Left hindlimb (tissue), 1 donor: Measurements from ENCODE around the gene RET.
"Not testable (repeated sequence)": the region's sequence is repeated elsewhere in the genome, so short reads cannot be mapped to it uniquely, and the experiment has no call there.

Experiments used
- DNase-seq: peaks from one replicate; pipeline ENCODE4 v3.0.0-alpha.2; 2018

Gene RET

GRCh38 chr10:43136995-43137716 lies 60.3 kb downstream of the RET start:
- no peak for DNase-seq

DNA sequence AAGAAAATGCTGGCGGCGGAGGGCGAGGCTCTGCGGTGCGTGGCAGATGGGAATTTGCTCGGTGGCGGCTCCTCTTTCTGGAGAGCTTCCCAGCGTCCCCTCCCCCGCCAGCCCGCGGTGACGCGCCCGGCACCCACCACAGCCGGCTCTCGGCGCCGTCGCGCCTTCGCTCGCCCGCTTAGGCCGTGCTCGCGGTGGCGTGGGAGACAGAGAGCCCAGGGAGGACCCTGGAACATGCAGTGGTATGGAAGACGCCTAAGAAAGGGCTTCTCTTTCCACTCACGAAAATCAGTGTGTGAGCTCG lies 60.8 kb downstream of the RET start:
- peak; percentile 86 for DNase-seq

DNA sequence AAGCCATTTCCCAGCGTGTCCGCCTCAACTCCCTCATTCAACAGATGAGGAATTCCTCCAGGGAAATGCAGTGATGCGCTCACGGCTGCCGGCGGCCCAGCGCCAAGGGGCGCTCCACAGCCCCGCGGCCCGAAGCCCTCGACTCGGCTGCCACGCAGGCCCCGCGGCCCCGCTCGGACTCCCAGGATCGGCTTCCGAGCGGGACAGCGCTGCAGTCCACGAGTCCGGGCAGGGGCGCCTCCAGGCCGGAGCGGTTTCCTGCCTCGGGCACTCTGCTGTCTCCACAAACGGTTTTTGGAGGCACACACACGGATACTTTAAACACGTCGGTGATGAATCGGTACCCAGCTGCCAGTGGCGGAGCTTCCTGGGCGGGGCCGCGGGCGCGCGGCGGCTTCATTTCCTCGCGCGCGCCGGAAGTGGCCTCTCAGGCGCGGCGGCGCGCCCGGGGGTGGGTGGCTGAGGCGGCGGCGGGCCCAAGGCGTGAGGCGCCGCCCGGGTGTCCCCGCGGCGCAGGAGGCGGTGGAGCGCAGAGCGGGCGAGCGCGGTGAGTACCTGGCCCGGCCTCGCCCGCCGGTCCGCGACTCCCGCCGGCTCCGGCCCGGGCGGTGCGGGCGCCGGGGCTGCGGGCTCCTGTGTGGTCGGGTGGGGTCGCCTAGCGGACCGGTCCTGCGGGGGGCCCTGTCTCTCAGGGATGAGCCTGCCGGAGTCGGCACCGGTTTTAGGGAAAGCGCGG lies 61.3 kb downstream of the RET start, which contains the start of gene CSGALNACT2:
CSGALNACT2 (plus strand) TSS at position 425 of the 736 bp plus-strand sequence. CDS start 16,705 bp downstream, outside the sequence.
- peak; percentile 91 for DNase-seq

DNA sequence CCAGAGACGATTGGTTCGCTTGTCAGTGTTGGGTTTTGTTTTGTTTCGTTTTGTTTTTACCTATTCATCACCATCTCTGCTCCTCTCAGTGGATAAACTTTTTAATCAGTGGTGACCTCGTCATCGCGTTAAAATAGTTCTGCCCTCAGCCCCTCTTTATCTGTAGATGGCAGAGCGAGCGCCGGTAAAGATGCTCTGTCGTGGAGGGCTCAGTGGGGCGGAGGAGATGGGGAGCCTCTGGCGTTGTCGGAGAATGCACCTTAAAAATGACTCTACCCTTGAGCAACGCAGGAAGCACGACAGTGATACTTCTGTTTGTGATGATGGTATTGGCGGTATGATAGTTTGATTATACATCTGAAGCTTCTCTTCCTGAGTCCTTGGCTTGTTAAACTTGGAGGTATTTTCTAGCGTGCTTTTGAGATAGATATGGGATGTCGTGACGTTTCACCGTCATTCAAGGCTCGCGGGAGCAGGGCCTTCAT lies 61.9 kb downstream of the RET start:
- no peak for DNase-seq

DNA sequence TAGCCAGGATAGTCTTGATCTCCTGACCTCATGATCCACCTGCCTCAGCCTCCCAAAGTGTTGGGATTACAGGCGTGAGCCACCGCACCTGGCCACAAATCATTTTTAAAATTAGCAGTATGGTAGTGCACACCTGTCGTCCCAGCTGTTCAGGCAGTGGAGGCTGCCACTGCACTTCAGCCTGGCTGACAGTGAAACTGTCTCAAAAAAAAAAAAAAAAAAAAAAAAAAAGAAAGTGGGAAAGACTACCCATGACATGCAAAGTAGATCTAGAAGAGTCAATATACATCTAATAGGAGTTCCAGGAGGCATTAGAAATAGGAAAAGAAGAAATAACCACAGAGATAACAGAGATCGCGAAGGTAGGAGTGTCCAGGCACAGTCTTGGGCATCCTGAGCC lies 64.6 kb downstream of the RET start:
- DNase-seq, result no peak

DNA sequence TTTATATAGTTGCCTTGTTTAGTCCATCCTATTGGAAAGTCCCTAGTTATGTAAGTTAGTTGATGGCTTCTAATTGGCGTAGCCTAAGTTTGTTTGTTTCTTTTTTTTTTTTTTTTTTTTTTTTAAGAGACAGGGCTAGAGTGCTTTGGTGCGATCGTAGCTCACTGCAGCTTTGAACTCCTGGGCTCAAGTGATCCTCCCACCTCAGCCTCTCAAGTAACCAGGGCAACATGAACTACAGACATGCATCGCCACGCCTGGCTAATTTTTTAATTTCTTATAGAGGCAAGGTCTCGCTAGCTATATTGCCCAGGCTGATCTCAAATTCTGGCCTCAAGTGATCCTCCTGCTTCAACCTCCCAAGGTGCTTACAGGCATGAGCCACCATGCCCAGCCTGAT lies 68.4 kb downstream of the RET start:
- DNase-seq, result no peak

GRCh38 chr10:43145936-43146335 lies 69.1 kb downstream of the RET start:
- DNase-seq, result not testable (repeated sequence)

- no peak for DNase-seq
Observed at GRCh38 chr10:43151371-43151770, 74.5 kb downstream of the RET start.

DNA sequence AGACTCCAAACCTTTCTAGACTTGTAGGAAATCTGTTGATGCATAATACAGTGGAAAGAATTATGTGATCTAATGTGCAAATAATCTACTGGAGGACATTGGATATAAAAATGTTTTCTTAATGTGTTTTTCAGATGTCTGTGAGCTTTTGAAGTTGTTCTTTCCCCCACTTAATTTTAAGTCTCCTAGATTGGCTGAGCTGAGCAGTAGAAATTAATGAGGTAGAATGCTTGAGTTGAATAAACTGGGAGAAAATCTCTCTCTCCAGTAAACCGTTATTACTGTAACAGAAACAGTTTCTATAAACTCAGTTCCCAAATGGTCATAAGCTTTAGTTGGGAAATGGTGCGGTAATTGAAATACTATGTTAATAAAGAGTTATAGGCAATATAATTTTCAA lies 77.0 kb downstream of the RET start:
- DNase-seq, result no peak

- DNase-seq, result no peak
Observed at GRCh38 chr10:43155221-43155620, 78.4 kb downstream of the RET start.

GRCh38 chr10:43155741-43156140 lies 78.9 kb downstream of the RET start:
- no peak for DNase-seq

DNA sequence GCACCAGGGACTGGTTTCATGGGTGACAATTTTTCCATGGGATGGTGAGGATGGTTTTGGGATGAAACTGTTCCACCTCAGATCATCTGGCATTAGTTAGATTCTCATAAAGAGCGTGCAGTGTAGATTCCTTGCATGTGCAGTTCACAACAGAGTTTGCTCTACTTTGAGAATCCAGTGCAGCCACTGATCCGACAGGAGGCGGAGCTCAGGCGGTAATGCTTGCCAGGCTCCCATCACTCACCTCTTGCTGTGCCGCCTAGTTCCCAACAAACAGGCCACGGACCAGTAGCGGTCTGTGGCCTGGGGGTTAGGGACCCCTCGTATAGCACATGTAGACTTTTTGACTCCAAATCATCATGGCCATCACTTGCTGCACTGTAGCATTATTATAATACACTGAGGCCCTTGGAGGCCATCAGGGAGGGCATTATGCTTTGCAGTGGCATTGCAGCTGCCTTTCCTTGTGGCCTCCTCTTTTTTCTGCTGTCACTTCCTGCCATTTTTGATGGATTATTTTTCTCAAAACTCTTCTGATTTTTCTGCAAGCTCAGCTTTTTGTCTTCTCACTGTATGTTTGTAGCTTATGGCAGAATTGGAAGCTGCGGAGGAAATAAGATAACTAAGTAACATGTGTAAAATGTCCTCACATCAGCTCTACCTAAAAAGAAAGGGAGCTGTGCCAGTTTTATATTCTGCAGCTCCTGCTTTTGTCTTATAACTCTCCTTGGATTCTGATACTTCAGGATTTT lies 79.9 kb downstream of the RET start:
- no peak for DNase-seq

DNA sequence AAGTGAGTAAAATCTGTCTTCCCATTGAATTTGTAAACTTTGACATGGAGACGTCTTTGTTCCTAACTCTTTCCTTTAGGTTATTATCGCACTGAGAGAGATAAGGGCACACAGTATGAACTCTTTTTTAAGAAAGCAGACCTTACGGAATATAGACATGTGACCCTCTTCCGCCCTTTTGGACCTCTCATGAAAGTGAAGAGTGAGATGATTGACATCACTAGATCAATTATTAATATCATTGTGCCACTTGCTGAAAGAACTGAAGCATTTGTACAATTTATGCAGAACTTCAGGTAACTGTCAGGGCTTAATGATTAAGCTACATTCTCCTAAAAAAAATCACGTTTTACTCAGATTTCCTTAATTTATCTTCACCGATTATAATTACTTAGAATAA lies 81.8 kb downstream of the RET start:
- no peak for DNase-seq

- DNase-seq, result no peak
Observed at GRCh38 chr10:43160046-43160920, 83.4 kb downstream of the RET start.

GRCh38 chr10:43160921-43161255 lies 84.0 kb downstream of the RET start:
- no peak for DNase-seq

GRCh38 chr10:43162604-43163003 lies 85.7 kb downstream of the RET start:
- no peak for DNase-seq

DNA sequence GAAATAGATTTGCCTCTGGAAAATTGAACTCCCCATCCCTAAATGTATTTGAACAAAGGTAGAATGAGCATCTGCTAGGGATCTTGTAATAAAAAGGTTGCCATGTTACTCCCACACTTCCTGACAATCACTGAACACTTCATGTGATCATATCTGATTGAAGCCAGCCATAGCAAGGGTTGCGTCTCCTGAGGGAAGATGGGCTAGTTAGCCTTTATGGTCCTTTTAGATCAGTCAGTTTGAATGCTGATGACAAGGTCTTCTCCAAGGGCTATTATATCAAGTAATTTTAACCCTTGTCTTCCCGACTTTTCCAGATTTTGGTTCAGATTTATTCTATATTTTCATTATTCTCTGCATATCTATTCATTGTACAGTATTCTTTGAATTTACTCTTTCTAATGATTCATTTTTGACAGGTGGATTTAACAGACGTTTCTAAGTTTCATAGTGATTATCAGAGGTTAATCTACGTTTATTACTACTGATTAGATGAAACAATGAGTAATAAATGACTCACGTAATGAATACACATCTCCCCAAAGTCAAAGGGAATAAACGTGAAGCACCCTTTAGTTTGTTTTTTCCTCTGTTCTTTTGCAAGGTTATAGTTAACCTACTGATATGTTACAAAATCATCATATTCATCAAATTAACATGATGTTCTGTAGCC lies 89.5 kb downstream of the RET start:
- no peak for DNase-seq

DNA sequence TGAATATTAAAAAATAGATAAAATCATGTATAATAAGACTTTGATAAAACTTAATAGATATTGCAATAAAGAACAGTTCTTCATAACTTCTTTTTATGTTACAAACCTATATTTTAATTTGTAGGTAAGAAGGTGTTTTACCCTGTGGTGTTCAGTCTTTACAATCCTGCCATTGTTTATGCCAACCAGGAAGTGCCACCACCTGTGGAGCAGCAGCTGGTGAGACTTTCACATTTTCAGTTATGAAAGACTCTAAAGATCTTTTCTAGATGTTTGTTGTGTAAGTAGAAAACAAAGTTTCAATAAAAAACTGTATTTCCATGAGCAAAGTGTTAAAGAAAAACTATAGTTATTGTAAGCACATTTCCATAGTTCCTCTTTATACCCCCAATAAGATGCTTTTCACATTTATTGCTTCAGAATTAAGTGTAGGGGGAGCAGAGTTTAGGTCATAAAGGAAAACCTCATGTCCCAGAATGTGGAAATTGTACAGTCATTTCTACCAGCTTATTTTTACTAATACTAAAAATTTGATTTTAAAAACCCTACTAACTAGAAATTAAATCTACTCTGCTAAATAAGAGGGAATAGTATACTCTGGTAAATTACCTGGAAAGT lies 90.1 kb downstream of the RET start:
- no peak for DNase-seq

GRCh38 chr10:43167498-43167889 lies 90.6 kb downstream of the RET start:
- DNase-seq, result no peak

- no peak for DNase-seq
Observed at GRCh38 chr10:43170491-43170890, 93.6 kb downstream of the RET start.

DNA sequence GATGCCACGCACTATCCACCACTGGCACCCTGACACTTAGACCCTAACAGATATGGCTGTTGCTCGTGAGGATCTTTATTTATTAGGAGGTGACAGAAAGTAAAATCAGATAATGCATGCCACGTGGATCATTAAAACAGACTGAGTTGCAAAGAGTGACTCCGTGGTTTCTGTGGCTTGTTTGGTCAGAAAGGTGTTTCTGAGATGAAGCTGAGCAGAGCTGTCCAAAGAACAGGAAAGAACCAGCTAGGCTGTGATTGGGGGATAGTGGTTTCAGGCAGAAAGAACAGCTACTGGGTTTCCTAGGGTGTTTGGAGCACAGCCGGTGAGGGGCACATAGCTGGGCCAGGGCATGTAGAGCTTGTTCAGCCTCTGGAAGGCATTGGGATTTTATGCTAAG lies 95.8 kb downstream of the RET start:
- DNase-seq, result no peak

DNA sequence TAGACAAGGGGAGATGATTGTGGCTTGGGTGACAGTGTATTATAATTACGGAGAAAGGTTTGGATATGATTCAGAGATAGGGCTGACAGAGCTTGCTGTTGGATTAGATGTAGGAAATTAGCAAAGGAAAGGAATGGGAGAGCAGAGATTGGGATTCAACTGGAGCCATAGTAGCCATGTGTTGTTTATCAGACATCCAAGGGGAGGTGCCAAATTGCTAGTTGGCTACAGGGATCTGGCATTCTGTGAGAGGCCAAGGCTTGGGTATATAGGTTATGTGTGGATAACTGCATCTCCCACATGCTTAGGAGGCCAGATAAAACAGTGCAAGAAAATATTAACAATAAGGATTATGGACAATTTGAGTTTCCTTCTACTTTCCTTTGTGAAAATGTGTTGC lies 96.3 kb downstream of the RET start:
- no peak for DNase-seq
